Natural killer cell (primary cell): ENCODE measurements around the gene TGFBI. TPM values are rescaled to one million over a fixed set of nuclear protein-coding genes. Genes with fewer than 3 reads are reported as not detected.

ENCODE experiments used
- ATAC-seq, 3 donors: fragments of 150-1000 bp in 2 of 3; fragments of 200-7000 bp in 1 of 3; cut with Tn5 transposase; 1 replicate in 1 of 3; 2 replicates in 2 of 3; pipeline ENCODE4 v1.10.0; 2021; ENCODE audit warnings: mild to moderate bottlenecking in 2 of 3, moderate library complexity in 2 of 3
- DNase-seq, 2 donors: peaks; one replicate each; pipeline versions ENCODE4 v3.0.0 to v3.0.0-alpha.2; 2013 to 2021; ENCODE audit warnings: mixed read lengths in 1 of 2
- H3K27ac ChIP-seq: one replicate; pipeline ENCODE4 v1.5.1; 2013; ENCODE audit warnings: mild to moderate bottlenecking, low read length
- H3K27me3 ChIP-seq: one replicate; pipeline ENCODE4 v1.6.1; 2013; ENCODE audit warnings: low read length; ENCODE audit not compliant: control insufficient read depth, insufficient read depth
- H3K36me3 ChIP-seq: one replicate; pipeline ENCODE4 v1.6.1; 2013; ENCODE audit warnings: low read length; ENCODE audit not compliant: control insufficient read depth, insufficient read depth
- H3K4me1 ChIP-seq: one replicate; pipeline ENCODE4 v1.6.1; 2013; ENCODE audit warnings: low read length; ENCODE audit not compliant: control insufficient read depth, insufficient read depth
- H3K4me3 ChIP-seq: one replicate; pipeline ENCODE4 v1.5.1; 2013; ENCODE audit warnings: low read length
- H3K9me3 ChIP-seq: one replicate; pipeline ENCODE4 v1.6.1; 2013; ENCODE audit warnings: low read length; ENCODE audit not compliant: control insufficient read depth, insufficient read depth
- H3K27ac Mint-ChIP-seq, 2 donors: one replicate each; pipeline ENCODE4 v1.8.0; 2022; ENCODE audit warnings: mild to moderate bottlenecking in 2 of 2, mixed read lengths in 2 of 2, moderate library complexity in 1 of 2
- H3K27me3 Mint-ChIP-seq, 2 donors: one replicate each; pipeline ENCODE4 v1.8.0; 2022; ENCODE audit warnings: low read depth in 2 of 2, mixed read lengths in 2 of 2
- H3K36me3 Mint-ChIP-seq: one replicate; pipeline ENCODE4 v1.8.0; 2022; ENCODE audit warnings: mixed read lengths
- H3K4me1 Mint-ChIP-seq, 2 donors: one replicate each; pipeline ENCODE4 v1.8.0; 2022; ENCODE audit warnings: mixed read lengths in 2 of 2
- H3K4me3 Mint-ChIP-seq: one replicate; pipeline ENCODE4 v1.8.0; 2022; ENCODE audit warnings: mild to moderate bottlenecking, moderate library complexity, mixed read lengths
- H3K9me3 Mint-ChIP-seq, 2 donors: one replicate each; pipeline ENCODE4 v1.8.0; 2022; ENCODE audit warnings: mixed read lengths in 2 of 2
- WGBS: methylation state at CpG from one replicate; pipeline ENCODE4 v1.1.7; 2013; ENCODE audit warnings: missing lambda C conversion rate; ENCODE audit not compliant: insufficient coverage; 5-methylcytosine and 5-hydroxymethylcytosine counted together
- intact Hi-C: fragments of 100-400 bp; cut with micrococcal nuclease; formaldehyde crosslinking; loops from one replicate; pipeline ENCODE4 v1.14.2; 2022
- total RNA-seq, 4 donors: library from RNA; stranded (reverse); fragments of 120-200 nt in 1 of 4; gene quantifications; one replicate each; pipeline versions ENCODE4 v1.2.3 to v1.2.4, GENCODE V29; 2013 to 2022
- TF ChIP-seq, protein P1 (sequence below): fragments of 200-600 bp; IDR thresholded peaks from one replicate; pipeline ENCODE4 v1.8.0; 2022; ENCODE audit warnings: antibody characterized with exemption

TGFBI gene
- total RNA-seq, 3 donors from 2014 or later (not counting 1 experiment from before 2014, with no cell fraction given): 6.7 to 19.6 (median 18.5) TPM

DNA sequence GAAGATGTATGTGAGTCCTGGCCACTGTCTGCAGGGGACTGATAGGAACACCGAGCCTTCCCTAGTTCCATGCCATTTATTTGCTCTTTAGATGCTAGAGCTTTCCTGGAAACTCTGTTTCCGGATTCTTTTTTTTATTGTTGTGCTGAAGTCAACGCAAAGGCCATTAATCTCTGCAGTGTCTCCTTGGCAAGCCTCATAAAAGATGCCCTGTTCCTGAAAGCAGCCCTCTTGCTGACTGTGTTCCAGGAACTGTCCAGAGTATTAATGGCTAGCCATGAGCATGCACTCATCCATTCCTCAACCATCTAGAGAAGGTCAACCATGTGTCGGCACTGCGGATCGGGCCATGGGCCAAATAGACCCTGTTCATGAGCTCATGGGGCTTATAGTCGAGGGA lies 61.0 kb downstream of the TGFBI start:
- Mint-ChIP-seq H3K27me3 (peaks cover 9 to 21% of the 10 kb centered on the region in 2 donors), H3K4me3 (no peak overlapping the region), H3K9me3 (no peaks in the 10 kb centered on the region), H3K27ac (no peak overlapping the region), H3K36me3 (no peaks in the 10 kb centered on the region), H3K4me1 (no peaks in the 10 kb centered on the region)
- DNase-seq (no peak), ATAC-seq (no peak)
- Histone ChIP-seq H3K9me3 (no peaks in the 10 kb centered on the region), H3K27ac (no peak overlapping the region), H3K27me3 (no peaks in the 10 kb centered on the region), H3K36me3 (no peaks in the 10 kb centered on the region), H3K4me3 (no peak overlapping the region), H3K4me1 (no peaks in the 10 kb centered on the region)
- TF ChIP-seq, protein P1, sequence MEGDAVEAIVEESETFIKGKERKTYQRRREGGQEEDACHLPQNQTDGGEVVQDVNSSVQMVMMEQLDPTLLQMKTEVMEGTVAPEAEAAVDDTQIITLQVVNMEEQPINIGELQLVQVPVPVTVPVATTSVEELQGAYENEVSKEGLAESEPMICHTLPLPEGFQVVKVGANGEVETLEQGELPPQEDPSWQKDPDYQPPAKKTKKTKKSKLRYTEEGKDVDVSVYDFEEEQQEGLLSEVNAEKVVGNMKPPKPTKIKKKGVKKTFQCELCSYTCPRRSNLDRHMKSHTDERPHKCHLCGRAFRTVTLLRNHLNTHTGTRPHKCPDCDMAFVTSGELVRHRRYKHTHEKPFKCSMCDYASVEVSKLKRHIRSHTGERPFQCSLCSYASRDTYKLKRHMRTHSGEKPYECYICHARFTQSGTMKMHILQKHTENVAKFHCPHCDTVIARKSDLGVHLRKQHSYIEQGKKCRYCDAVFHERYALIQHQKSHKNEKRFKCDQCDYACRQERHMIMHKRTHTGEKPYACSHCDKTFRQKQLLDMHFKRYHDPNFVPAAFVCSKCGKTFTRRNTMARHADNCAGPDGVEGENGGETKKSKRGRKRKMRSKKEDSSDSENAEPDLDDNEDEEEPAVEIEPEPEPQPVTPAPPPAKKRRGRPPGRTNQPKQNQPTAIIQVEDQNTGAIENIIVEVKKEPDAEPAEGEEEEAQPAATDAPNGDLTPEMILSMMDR: no peak
- intact Hi-C loops: loop anchor here (10.0 kb wide), 1 partner anchor 115 kb away; no protein-coding TSS in a partner anchor
- 88% methylated on average over 7 of the region's 7 CpGs for WGBS

DNA sequence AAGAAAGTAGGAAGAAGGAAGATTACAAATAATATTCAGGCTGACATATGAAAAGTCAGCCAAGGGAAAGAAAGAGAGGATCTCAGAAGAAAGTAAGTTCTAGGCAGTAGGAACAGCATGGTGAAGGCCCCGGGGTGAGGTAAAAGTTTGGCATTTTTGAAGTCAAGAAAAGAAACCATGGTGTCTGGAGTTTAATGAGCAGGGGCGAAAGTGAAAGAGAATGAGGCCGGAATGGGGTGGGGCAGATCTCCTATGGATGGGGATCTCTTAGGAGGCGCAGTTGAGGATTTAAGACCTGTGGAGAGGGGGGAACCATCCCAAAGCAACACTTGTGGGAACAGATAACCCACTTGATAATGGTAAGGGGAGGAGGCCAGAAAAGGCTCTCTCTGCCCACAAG lies 61.5 kb downstream of the TGFBI start:
- H3K27me3 Mint-ChIP-seq: peaks cover 9 to 21% of the 10 kb centered on the region in 2 donors
- ATAC-seq (no peak), DNase-seq (no peak)
- H3K36me3 ChIP-seq: no peaks in the 10 kb centered on the region
- TF ChIP-seq, protein P1: no peak
- no peak overlapping the region for H3K27ac Mint-ChIP-seq
- no peaks in the 10 kb centered on the region for H3K4me1 Mint-ChIP-seq
- no peaks in the 10 kb centered on the region for H3K4me1 ChIP-seq
- WGBS: 85% methylated on average over 4 of the region's 4 CpGs
- H3K4me3 ChIP-seq: no peak overlapping the region
- no peaks in the 10 kb centered on the region for H3K9me3 ChIP-seq
- no peaks in the 10 kb centered on the region for H3K9me3 Mint-ChIP-seq
- intact Hi-C loops: no loop called here
- no peak overlapping the region for H3K27ac ChIP-seq
- H3K36me3 Mint-ChIP-seq: no peaks in the 10 kb centered on the region
- no peaks in the 10 kb centered on the region for H3K27me3 ChIP-seq
- no peak overlapping the region for H3K4me3 Mint-ChIP-seq

DNA sequence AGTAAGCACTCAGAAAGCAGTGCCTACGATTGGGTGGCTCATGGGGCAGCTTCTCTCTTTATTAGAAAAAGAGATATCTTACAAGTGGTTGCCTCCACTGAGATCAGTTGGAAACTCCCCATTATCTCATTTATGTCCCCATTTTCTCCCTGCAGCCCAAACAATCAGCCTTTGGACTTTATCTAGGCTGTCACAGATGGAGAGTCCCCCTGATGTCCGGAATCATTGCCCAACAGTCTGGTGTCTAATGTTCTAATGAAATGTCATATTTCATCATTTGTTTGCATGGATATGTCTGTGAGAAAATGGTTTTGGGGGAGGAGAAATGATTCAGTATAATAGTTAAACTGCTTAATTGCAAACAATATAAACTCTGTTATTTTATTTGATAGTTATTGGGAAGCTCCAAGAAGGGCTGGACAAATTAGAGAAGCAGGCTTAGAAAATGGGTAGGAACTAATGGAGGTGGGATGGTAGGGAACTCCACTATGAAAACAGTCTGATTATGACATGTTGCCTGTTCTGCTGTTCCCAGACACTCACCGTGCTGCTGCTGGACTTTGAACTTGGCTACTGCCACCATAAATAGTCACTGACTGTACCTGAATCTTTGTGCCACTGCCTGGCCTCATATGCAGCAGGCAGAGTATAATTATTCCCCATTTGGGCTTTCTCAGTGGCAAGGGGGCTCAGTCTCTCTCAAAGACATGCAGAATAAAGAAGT lies 65.6 kb downstream of the TGFBI start:
- no peaks in the 10 kb centered on the region for H3K4me1 Mint-ChIP-seq
- H3K27ac ChIP-seq: no peak overlapping the region
- ATAC-seq: no peak

More for the DNA sequence above, 65.6 kb downstream of the TGFBI start:
- Mint-ChIP-seq H3K27ac (no peak overlapping the region), H3K9me3 (no peaks in the 10 kb centered on the region), H3K36me3 (no peaks in the 10 kb centered on the region), H3K4me3 (no peak overlapping the region), H3K27me3 (peaks cover 9 to 50% of the 10 kb centered on the region in 2 donors)
- intact Hi-C loops: no loop called here
- no peaks in the 10 kb centered on the region for H3K4me1 ChIP-seq
- no peak for DNase-seq
- 80% methylated on average over 3 of the region's 3 CpGs for WGBS
- TF ChIP-seq, protein P1: no peak
- H3K27me3 ChIP-seq: no peaks in the 10 kb centered on the region
- no peaks in the 10 kb centered on the region for H3K36me3 ChIP-seq
- H3K9me3 ChIP-seq: no peaks in the 10 kb centered on the region
- H3K4me3 ChIP-seq: no peak overlapping the region
